Fibroblast of lung (primary cell): ENCODE measurements around the gene TNNI3K.

Experiments used
- CTCF ChIP-seq, 2 donors: IDR thresholded peaks in 1 of 2; conservative IDR thresholded peaks in 1 of 2; 1 replicate in 1 of 2; 2 replicates in 1 of 2; pipeline ENCODE4 v1.5.1; 2011 to 2012; ENCODE audit warnings: low read length in 2 of 2, control low read depth in 1 of 2, inconsistent platforms in 1 of 2, low read depth in 1 of 2, mild to moderate bottlenecking in 1 of 2
- EZH2 ChIP-seq: IDR thresholded peaks from 2 replicates; pipeline ENCODE4 v1.5.1; 2012; ENCODE audit warnings: low read length, control low read depth, mild to moderate bottlenecking; ENCODE audit errors: missing control alignments

GRCh38 chr1:74470936-74471335 is 235.7 kb downstream of the TNNI3K start:
- TF ChIP-seq EZH2, result no peak
- no peak for TF ChIP-seq CTCF (conservative IDR thresholded peaks at IDR 0.05 in 1 of 2, IDR thresholded peaks at IDR 0.05 in 1 of 2; ENCODE audit: low read depth in 1 of 2, low read length in 2 of 2)
